HFFc6 (cell line): ENCODE data around the gene C7orf57. TPM values are rescaled to one million over a fixed set of nuclear protein-coding genes. Genes with fewer than 3 reads are reported as not detected.

ENCODE experiments used
- DNase-seq: peaks from one replicate; pipeline ENCODE4 v3.0.0-alpha.2; 2018
- H3K27ac Mint-ChIP-seq: 2 replicates; pipeline ENCODE4 v1.8.0; 2020; ENCODE audit warnings: mild to moderate bottlenecking, mixed read lengths
- H3K27me3 Mint-ChIP-seq: 2 replicates; pipeline ENCODE4 v1.8.0; 2021; ENCODE audit warnings: mild to moderate bottlenecking, moderate library complexity, mixed read lengths; ENCODE audit not compliant: insufficient read depth
- H3K36me3 Mint-ChIP-seq: 2 replicates; pipeline ENCODE4 v1.8.0; 2021; ENCODE audit warnings: low read depth, mixed read lengths
- H3K4me1 Mint-ChIP-seq: 2 replicates; pipeline ENCODE4 v1.8.0; 2020; ENCODE audit warnings: low read depth, mixed read lengths
- H3K4me3 Mint-ChIP-seq: 2 replicates; pipeline ENCODE4 v1.8.0; 2020; ENCODE audit warnings: mild to moderate bottlenecking, moderate library complexity, mixed read lengths
- H3K9me3 Mint-ChIP-seq: 2 replicates; pipeline ENCODE4 v1.8.0; 2020; ENCODE audit warnings: mild to moderate bottlenecking, mixed read lengths
- total RNA-seq, 6 experiments: library from RNA; stranded (reverse); fragmentation: NEBNext Ultra II Directional; extraction: Animal tissue kit (Norgen Biotek cat#: 25700); gene quantifications; 2 replicates in 1 of 6; 3 replicates in 5 of 6; pipeline ENCODE4 v1.2.3, GENCODE V29; 2021
- TF ChIP-seq, protein P1 (sequence below): fragments of 200-600 bp; sonication (generic); IDR thresholded peaks from 2 replicates; pipeline ENCODE4 v1.5.0; 2021; ENCODE audit warnings: antibody characterized with exemption, mild to moderate bottlenecking

C7orf57 gene
- total RNA-seq, 6 experiments from 2014 or later = 0.14 TPM; not detected in 5

GRCh38 chr7:48108959-48109847 is 73.9 kb downstream of the C7orf57 start:
- Mint-ChIP-seq H3K4me1 (peaks cover 37% of the 10 kb centered on the region), H3K27me3 (peaks cover 3% of the 10 kb centered on the region; the same call in 1 of the 2 replicates), H3K9me3 (no peaks in the 10 kb centered on the region), H3K4me3 (no peak overlapping the region), H3K36me3 (peaks cover 8% of the 10 kb centered on the region), H3K27ac (no peak overlapping the region)
- TF ChIP-seq, protein P1, sequence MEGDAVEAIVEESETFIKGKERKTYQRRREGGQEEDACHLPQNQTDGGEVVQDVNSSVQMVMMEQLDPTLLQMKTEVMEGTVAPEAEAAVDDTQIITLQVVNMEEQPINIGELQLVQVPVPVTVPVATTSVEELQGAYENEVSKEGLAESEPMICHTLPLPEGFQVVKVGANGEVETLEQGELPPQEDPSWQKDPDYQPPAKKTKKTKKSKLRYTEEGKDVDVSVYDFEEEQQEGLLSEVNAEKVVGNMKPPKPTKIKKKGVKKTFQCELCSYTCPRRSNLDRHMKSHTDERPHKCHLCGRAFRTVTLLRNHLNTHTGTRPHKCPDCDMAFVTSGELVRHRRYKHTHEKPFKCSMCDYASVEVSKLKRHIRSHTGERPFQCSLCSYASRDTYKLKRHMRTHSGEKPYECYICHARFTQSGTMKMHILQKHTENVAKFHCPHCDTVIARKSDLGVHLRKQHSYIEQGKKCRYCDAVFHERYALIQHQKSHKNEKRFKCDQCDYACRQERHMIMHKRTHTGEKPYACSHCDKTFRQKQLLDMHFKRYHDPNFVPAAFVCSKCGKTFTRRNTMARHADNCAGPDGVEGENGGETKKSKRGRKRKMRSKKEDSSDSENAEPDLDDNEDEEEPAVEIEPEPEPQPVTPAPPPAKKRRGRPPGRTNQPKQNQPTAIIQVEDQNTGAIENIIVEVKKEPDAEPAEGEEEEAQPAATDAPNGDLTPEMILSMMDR = no peak
- DNase-seq = no peak

GRCh38 chr7:48109848-48110663 is 74.7 kb downstream of the C7orf57 start:
- Mint-ChIP-seq H3K9me3 (no peaks in the 10 kb centered on the region), H3K27me3 (peaks cover 3% of the 10 kb centered on the region; the same call in 1 of the 2 replicates), H3K4me1 (peaks cover 46% of the 10 kb centered on the region), H3K36me3 (no peaks in the 10 kb centered on the region), H3K4me3 (no peak overlapping the region), H3K27ac (no peak overlapping the region)
- peak; percentile 31 for DNase-seq
- TF ChIP-seq, protein P1 = peak; percentile 100

DNA sequence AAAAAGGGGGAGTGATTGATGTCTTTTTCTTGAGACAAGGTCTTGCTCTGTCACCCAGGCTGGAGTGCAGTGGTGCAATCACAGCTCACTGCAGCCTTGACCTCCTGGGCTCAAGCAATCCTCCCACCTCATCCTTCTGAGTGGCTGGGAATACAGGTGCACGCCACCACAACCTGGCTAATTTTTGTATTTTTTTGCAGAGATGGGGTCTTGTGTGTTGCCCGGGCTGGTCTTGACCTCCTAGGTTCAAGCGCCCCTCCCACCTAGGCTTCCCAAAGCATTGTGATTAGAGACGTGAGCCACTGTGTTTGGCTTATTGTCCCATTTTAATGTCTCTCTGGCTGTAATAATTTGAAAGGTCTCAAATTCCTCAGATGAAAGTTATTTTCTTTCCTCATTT is 75.5 kb downstream of the C7orf57 start:
- H3K36me3 Mint-ChIP-seq = no peaks in the 10 kb centered on the region
- TF ChIP-seq, protein P1 = no peak

More for the DNA sequence above, 75.5 kb downstream of the C7orf57 start:
- H3K4me3 Mint-ChIP-seq = no peak overlapping the region
- DNase-seq = no peak
- no peak overlapping the region for H3K27ac Mint-ChIP-seq
- no peaks in the 10 kb centered on the region for H3K9me3 Mint-ChIP-seq
- H3K27me3 Mint-ChIP-seq = peaks cover 3% of the 10 kb centered on the region; the same call in 1 of the 2 replicates
- H3K4me1 Mint-ChIP-seq = peaks cover 46% of the 10 kb centered on the region

Other genes with a start within 250 kb of the C7orf57 start
- under 1 TPM in 2 of 6 experiments, not detected in 4; 0.03 to 0.14 TPM for gene PKD1L1, start 87.1 kb upstream of the C7orf57 start, total RNA-seq
- gene HUS1, start 55.9 kb upstream of the C7orf57 start, total RNA-seq = 10 to 100 TPM; 27.8 to 39.2 (median 34.6) TPM
- 1 to 10 TPM in 4 of 6 experiments, not detected in 2; 1.1 to 2.1 (median 1.7) TPM for gene SUN3, start 6.4 kb upstream of the C7orf57 start, total RNA-seq
- gene UPP1, start 53.7 kb downstream of the C7orf57 start, total RNA-seq = 10 to 100 TPM; 14.3 to 26.5 (median 22.6) TPM
- gene ABCA13, start 135.9 kb downstream of the C7orf57 start, total RNA-seq = under 1 TPM in 5 of 6 experiments, not detected in 1; 0.02 to 0.08 (median 0.05) TPM